Measurements from ENCODE around the gene GJA3. TPM values are rescaled to one million over a fixed set of nuclear protein-coding genes. Genes with fewer than 3 reads are reported as not detected.
A peak's percentile ranks its signal among the peaks of the same experiment; 100 is the strongest.
"Not testable (repeated sequence)": the region's sequence is repeated elsewhere in the genome, so short reads cannot be mapped to it uniquely, and the experiment has no call there.

GJA3 gene
- total RNA-seq, 2 experiments from 2014 or later = 0.14 to 0.29 TPM

GRCh38 chr13:20161275-20161950 lies 561 bp upstream of the GJA3 start:
- no peaks in the 10 kb centered on the region for H3K36me3 Mint-ChIP-seq
- POLR2A ChIA-PET = interaction anchor here (1.4 to 2.2 kb wide), 2 partner anchors 41 to 176 kb away, joined by 3 to 9 read pairs; no protein-coding TSS in a partner anchor
- no peak overlapping the region for H3K27ac Mint-ChIP-seq
- peaks cover 50% of the 10 kb centered on the region for H3K27me3 Mint-ChIP-seq
- no peaks in the 10 kb centered on the region for H3K9me3 Mint-ChIP-seq
- CTCF ChIA-PET = interaction anchor here (0.6 to 1.6 kb wide), 6 partner anchors 38 to 234 kb away, joined by 3 to 6 read pairs (median 4); no protein-coding TSS in a partner anchor
- peak; percentile 66 for DNase-seq
- peak overlapping the region; percentile 68 for H3K4me3 Mint-ChIP-seq
- intact Hi-C loops (cut with micrococcal nuclease) = loop anchor here (1.0 to 10.0 kb wide), 5 partner anchors 69 to 574 kb away; partner anchors contain the start of genes MPHOSPH8 and ZMYM5
- H3K4me1 Mint-ChIP-seq (ENCODE audit: low read depth) = peaks cover 13% of the 10 kb centered on the region

- no peaks in the 10 kb centered on the region for H3K9me3 Mint-ChIP-seq
- H3K27me3 Mint-ChIP-seq = peaks cover 39% of the 10 kb centered on the region
- no peak for DNase-seq
- CTCF ChIA-PET = interaction anchor here (0.6 to 1.0 kb wide), 4 partner anchors 16 to 232 kb away, joined by 3 to 4 read pairs (median 3); no protein-coding TSS in a partner anchor
- H3K4me3 Mint-ChIP-seq = peak overlapping the region; percentile 61
- H3K4me1 Mint-ChIP-seq (ENCODE audit: low read depth) = peaks cover 13% of the 10 kb centered on the region
- POLR2A ChIA-PET = interaction anchor here (1.0 to 2.2 kb wide), 3 partner anchors 32 to 41 kb away, joined by 3 to 9 read pairs (median 4); no protein-coding TSS in a partner anchor
- H3K27ac Mint-ChIP-seq = no peak overlapping the region
- intact Hi-C loops (cut with micrococcal nuclease) = loop anchor here (5.0 to 10.0 kb wide), 4 partner anchors 67 to 572 kb away; partner anchors contain the start of gene ZMYM5
- no peaks in the 10 kb centered on the region for H3K36me3 Mint-ChIP-seq
These were observed 1.1 kb downstream of the GJA3 start for GRCh38 chr13:20159646-20160305.

GRCh38 chr13:20157151-20157796 lies 3.6 kb downstream of the GJA3 start:
- intact Hi-C loops (cut with micrococcal nuclease) = no loop called here
- H3K4me3 Mint-ChIP-seq = no peak overlapping the region
- DNase-seq = no peak
- CTCF ChIA-PET = interaction anchor here (1.0 kb wide), 1 partner anchor 29 kb away, joined by 4 read pairs; no protein-coding TSS in a partner anchor
- H3K36me3 Mint-ChIP-seq = no peaks in the 10 kb centered on the region
- H3K27ac Mint-ChIP-seq = no peak overlapping the region
- H3K9me3 Mint-ChIP-seq = no peaks in the 10 kb centered on the region
- peaks cover 32% of the 10 kb centered on the region for H3K27me3 Mint-ChIP-seq
- peaks cover 10% of the 10 kb centered on the region for H3K4me1 Mint-ChIP-seq (ENCODE audit: low read depth)
- POLR2A ChIA-PET = no interaction called here

GRCh38 chr13:20156702-20157101 lies 4.2 kb downstream of the GJA3 start:
- H3K4me3 Mint-ChIP-seq = no peak overlapping the region
- POLR2A ChIA-PET = no interaction called here

GRCh38 chr13:20153290-20153689 lies 7.6 kb downstream of the GJA3 start:
- CTCF ChIA-PET; POLR2A ChIA-PET; H3K36me3 Mint-ChIP-seq; H3K4me1 Mint-ChIP-seq (ENCODE audit: low read depth); H3K27ac Mint-ChIP-seq; H3K4me3 Mint-ChIP-seq; DNase-seq; intact Hi-C loops (cut with micrococcal nuclease); H3K9me3 Mint-ChIP-seq: not testable (repeated sequence)
- H3K27me3 Mint-ChIP-seq = peaks cover 31% of the 10 kb centered on the region

More at GRCh38 chr13:20156702-20157101, 4.2 kb downstream of the GJA3 start:
- intact Hi-C loops (cut with micrococcal nuclease) = no loop called here
- no peak for DNase-seq
- no peaks in the 10 kb centered on the region for H3K9me3 Mint-ChIP-seq
- peaks cover 30% of the 10 kb centered on the region for H3K27me3 Mint-ChIP-seq
- CTCF ChIA-PET = interaction anchor here (0.6 to 1.0 kb wide), 3 partner anchors 29 to 45 kb away, joined by 3 to 4 read pairs (median 3); no protein-coding TSS in a partner anchor
- H3K27ac Mint-ChIP-seq = no peak overlapping the region
- peaks cover 10% of the 10 kb centered on the region for H3K4me1 Mint-ChIP-seq (ENCODE audit: low read depth)
- no peaks in the 10 kb centered on the region for H3K36me3 Mint-ChIP-seq

- Mint-ChIP-seq H3K27me3 (peaks cover 29% of the 10 kb centered on the region), H3K4me3 (no peak overlapping the region), H3K36me3 (no peaks in the 10 kb centered on the region), H3K4me1 (ENCODE audit: low read depth) (no peaks in the 10 kb centered on the region), H3K9me3 (no peaks in the 10 kb centered on the region), H3K27ac (no peak overlapping the region)
- ChIA-PET POLR2A (no interaction called here), CTCF (no interaction called here)
- intact Hi-C loops (cut with micrococcal nuclease) = no loop called here
- no peak for DNase-seq
These were observed 9.2 kb downstream of the GJA3 start for GRCh38 chr13:20151612-20152011.

GRCh38 chr13:20151016-20151415 lies 9.8 kb downstream of the GJA3 start:
- H3K9me3 Mint-ChIP-seq = no peaks in the 10 kb centered on the region
- no peak overlapping the region for H3K27ac Mint-ChIP-seq
- POLR2A ChIA-PET = no interaction called here
- H3K4me1 Mint-ChIP-seq (ENCODE audit: low read depth) = no peaks in the 10 kb centered on the region
- DNase-seq = no peak
- peaks cover 29% of the 10 kb centered on the region for H3K27me3 Mint-ChIP-seq
- no peaks in the 10 kb centered on the region for H3K36me3 Mint-ChIP-seq
- intact Hi-C loops (cut with micrococcal nuclease) = no loop called here
- CTCF ChIA-PET = no interaction called here
- no peak overlapping the region for H3K4me3 Mint-ChIP-seq

GRCh38 chr13:20150561-20150960 lies 10.3 kb downstream of the GJA3 start:
- intact Hi-C loops (cut with micrococcal nuclease) = no loop called here
- H3K4me3 Mint-ChIP-seq = no peak overlapping the region
- no peak overlapping the region for H3K27ac Mint-ChIP-seq
- peaks cover 31% of the 10 kb centered on the region for H3K27me3 Mint-ChIP-seq
- DNase-seq = no peak
- H3K4me1 Mint-ChIP-seq (ENCODE audit: low read depth) = no peaks in the 10 kb centered on the region
- CTCF ChIA-PET = no interaction called here
- no peaks in the 10 kb centered on the region for H3K9me3 Mint-ChIP-seq
- POLR2A ChIA-PET = no interaction called here
- no peaks in the 10 kb centered on the region for H3K36me3 Mint-ChIP-seq

GRCh38 chr13:20149762-20150161 lies 11.1 kb downstream of the GJA3 start:
- no peak overlapping the region for H3K27ac Mint-ChIP-seq
- H3K9me3 Mint-ChIP-seq = no peaks in the 10 kb centered on the region
- DNase-seq = no peak
- H3K36me3 Mint-ChIP-seq = no peaks in the 10 kb centered on the region
- intact Hi-C loops (cut with micrococcal nuclease) = no loop called here
- peaks cover 33% of the 10 kb centered on the region for H3K27me3 Mint-ChIP-seq
- H3K4me3 Mint-ChIP-seq = no peak overlapping the region
- ChIA-PET POLR2A (no interaction called here), CTCF (no interaction called here)
- H3K4me1 Mint-ChIP-seq (ENCODE audit: low read depth) = no peaks in the 10 kb centered on the region

GRCh38 chr13:20148501-20149183 lies 12.2 kb downstream of the GJA3 start:
- H3K4me3 Mint-ChIP-seq = no peak overlapping the region
- CTCF ChIA-PET = no interaction called here
- no peak overlapping the region for H3K27ac Mint-ChIP-seq
- no peak for DNase-seq
- H3K9me3 Mint-ChIP-seq = no peaks in the 10 kb centered on the region
- intact Hi-C loops (cut with micrococcal nuclease) = no loop called here
- H3K27me3 Mint-ChIP-seq = peaks cover 36% of the 10 kb centered on the region
- POLR2A ChIA-PET = no interaction called here
- no peaks in the 10 kb centered on the region for H3K4me1 Mint-ChIP-seq (ENCODE audit: low read depth)
- H3K36me3 Mint-ChIP-seq = no peaks in the 10 kb centered on the region

GRCh38 chr13:20146381-20146780 lies 14.5 kb downstream of the GJA3 start:
- ChIA-PET POLR2A (no interaction called here), CTCF (no interaction called here)
- intact Hi-C loops (cut with micrococcal nuclease) = no loop called here
- H3K4me1 Mint-ChIP-seq (ENCODE audit: low read depth) = peaks cover 3% of the 10 kb centered on the region
- H3K27ac Mint-ChIP-seq = no peak overlapping the region
- no peaks in the 10 kb centered on the region for H3K36me3 Mint-ChIP-seq
- H3K4me3 Mint-ChIP-seq = no peak overlapping the region
- peaks cover 45% of the 10 kb centered on the region for H3K27me3 Mint-ChIP-seq
- H3K9me3 Mint-ChIP-seq = no peaks in the 10 kb centered on the region
- DNase-seq = no peak

GRCh38 chr13:20145521-20145920 lies 15.3 kb downstream of the GJA3 start:
- no peaks in the 10 kb centered on the region for H3K9me3 Mint-ChIP-seq
- H3K4me3 Mint-ChIP-seq = no peak overlapping the region
- peaks cover 50% of the 10 kb centered on the region for H3K27me3 Mint-ChIP-seq
- intact Hi-C loops (cut with micrococcal nuclease) = no loop called here
- CTCF ChIA-PET = no interaction called here
- H3K4me1 Mint-ChIP-seq (ENCODE audit: low read depth) = peaks cover 3% of the 10 kb centered on the region
- POLR2A ChIA-PET = no interaction called here
- H3K36me3 Mint-ChIP-seq = no peaks in the 10 kb centered on the region
- DNase-seq = no peak
- H3K27ac Mint-ChIP-seq = no peak overlapping the region
